ENCODE data around the gene DENND5A.

The DENND5A gene

DNA sequence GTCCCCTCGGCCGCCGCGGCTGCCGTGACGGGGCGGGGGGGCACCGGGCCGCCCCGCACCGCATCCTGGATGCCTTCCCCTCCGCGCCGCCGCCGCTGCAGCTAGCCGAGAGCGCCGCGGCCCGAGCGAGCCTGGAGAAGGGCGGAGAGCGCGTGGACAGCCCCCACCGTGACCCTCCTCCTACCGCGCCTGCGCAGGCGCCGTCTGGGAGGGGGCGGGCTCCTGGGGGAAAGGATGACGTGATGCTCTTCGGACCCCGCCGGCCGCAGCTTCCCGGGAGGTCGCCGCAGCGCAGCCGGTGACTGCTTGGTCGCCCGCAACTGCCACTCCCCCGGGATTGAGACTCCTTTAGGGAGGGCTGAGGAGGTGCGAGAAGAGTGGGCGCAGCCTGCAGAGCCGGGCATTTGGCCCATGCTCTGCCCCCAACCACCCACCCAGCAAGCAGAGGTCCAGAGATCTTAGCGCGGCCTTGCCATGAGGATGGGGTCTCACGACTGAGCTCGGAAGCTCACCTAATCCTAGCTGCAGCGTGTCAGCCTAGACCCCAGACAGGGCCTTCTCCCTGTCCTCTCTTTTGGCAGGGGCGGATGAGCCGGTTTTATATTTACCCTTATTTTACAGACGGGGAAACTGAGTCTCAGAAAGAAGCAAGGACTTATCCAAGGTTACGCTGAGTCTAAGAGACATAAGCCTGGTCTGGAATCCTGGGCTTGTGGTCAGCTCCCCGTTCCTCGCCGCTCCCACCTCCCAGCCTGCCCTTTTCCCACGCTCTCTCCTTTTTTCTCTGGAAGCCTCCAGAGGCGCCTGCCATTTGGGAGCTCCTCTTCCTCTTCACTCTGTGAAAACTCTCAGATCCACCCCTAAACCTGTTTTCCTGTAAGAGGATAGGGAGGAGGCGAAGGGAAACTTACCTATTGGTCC is at the start of gene DENND5A:
DENND5A (minus strand) TSS at position 140 of the 921 bp plus-strand sequence. CDS start 281 bp downstream, outside the sequence.
- DNase-seq (ENCODE audit: low read depth in 2 of 2), result peak; percentile 24 to 40

DNA sequence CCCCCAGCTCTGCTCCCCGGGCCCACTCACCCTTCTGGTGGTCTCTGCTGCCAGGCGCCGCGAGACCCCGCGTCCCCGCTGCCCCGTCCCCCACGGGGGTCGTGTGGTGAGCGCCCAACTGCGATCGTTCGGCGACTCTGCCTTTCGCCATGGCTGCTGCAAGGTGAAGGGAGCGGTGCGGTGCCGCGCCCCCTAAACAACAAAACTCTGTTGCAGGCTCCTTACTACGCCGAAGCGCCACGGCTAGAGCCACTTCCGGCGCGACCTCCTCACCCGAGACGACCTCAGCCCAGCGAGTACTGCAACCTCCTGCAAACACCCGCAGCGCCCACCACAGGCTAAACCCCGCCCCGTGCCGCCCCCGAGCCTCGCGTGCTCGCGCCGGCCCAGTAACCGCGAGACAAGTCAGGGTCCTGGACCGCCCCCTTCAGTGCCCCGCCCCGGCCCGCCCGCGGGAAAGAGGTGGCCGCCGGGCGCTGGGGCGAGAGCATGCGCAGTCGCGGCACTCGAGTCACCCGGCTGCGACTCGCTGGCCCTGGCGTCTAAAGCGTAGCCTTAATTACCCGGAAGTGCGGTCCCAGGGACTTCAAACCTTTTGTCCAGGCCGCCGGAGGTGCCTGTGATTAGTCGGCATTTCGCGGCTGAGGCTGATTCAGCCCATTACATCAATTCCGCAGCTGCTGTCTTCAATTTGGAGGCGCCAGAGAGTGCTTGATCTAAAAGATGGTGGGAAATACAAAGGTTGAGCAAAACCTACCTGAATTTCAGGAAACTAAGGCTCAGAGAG is 49.3 kb upstream of the DENND5A start, which contains the start of gene TMEM41B:
TMEM41B (minus strand) TSS at position 303 of the 787 bp plus-strand sequence; CDS start at position 151, 152 bp downstream.
- peak; percentile 99 for DNase-seq (ENCODE audit: low read depth in 2 of 2)

DNA sequence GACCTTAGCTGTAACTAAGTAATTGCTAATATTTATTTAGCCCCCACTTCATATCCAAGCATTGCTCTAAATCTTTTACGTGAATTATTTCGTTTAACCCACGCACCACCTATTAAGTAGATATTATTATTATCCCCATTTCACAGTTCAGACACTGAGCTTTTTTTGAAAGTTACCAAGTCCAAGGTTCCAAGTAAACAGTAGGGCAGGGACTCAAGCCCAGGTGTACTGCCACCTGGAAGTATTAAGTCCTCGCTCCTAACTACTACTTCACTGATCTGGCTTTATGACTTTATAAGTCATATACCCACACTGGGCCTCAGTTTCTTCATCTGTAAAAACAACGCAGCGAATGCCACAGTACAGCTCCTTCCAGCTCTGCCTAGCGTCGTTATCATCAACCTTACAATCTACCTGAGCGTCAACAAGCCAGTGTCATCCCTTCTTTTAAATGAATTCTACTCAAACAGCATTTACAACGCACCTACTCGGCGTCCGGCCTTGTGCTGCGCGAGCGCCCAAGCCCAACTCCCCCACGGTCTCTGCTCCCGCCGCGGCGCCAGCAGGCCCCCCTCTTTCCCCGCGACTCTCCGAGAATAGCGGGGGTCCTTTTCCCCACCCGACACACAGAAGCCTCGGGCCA is 48.6 kb upstream of the DENND5A start:
- peak in 1 of 2 donors; percentile 4 for DNase-seq (ENCODE audit: low read depth in 2 of 2)

DNA sequence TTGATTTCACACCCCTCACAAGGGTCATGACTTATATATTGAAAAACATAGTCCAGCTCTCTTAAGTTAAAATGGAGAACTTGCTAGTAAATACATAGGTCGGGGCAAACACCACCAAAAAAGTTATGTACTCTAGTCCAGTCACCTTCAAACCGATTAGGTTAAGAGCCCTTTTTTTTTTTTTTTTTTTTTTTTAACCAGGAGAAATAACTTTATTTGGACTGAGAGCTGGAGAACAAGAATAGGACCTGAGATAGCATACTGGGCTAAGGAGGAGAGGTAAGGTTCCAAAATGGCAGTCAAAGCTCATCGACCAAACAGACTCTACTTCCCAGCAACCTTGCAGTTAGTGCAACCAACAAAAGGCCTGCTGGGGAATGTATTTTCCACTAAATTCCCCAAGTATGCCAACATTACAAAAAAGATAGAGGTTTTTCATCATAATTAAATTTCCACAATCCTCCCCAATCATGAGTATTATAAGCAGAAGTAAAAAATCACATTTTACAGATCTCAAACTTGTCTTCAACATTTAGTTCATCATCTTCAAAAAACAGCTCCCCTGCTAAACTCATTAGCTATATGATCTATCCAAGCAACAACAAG is 45.4 kb upstream of the DENND5A start:
- no peak for DNase-seq (ENCODE audit: low read depth in 2 of 2)

DNA sequence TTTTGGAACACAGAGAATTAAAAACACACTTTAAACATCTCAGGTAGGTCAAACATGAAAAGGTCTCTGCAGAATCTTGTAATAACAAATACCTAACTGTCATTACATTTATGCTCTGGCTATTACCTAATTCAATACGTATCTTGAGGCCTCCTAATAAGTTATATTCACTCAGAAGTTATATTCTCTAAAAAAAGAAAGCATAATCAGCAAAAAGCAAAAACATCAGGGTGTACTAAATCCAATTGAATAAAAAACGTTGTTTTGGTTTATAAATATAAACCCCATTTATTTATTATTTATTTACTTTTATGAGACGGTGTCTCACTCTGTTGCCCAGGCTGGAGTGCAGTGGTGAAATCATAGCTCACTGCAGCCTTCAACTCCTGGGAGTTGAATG is 39.0 kb upstream of the DENND5A start:
- no peak for DNase-seq (ENCODE audit: low read depth in 2 of 2)

DNA sequence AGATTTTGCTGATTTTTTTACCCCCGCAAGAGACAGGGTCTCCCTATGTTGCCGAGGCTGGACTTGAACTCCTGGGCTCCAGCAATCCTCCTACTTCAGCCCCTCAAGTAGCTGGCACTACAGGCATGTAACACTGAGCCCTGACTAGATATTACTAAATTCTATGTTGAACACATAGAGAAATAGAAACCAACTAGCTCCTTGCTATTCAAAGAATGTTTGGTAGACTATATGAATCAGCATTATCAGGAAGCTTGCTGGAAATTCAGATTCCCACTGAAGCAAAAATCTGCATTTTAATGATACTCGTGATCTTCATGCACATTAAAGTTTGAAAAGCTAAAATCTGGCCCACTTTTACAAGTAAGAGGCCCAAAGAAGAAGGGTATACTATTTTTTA is 37.3 kb upstream of the DENND5A start:
- DNase-seq (ENCODE audit: low read depth in 2 of 2), result no peak

DNA sequence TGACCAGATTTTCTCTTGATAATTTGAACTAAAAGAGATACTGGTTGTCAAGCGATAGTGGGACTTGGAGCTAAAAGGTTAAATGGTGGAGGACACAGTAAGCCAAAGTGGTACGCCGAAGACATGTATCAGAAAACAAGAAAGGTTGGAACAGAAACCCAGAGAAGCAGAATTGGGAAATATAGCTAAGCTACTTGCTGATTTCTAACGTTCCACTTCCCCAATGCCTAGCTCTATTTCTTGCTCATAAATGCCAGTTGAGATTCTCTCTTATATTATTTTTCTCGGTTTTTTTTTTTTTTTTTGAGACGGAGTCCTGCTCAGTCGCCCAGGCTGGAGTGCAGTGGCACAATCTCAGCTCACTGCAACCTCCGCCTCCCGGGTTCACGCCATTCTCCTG is 36.6 kb upstream of the DENND5A start:
- DNase-seq (ENCODE audit: low read depth in 2 of 2), result no peak

DNA sequence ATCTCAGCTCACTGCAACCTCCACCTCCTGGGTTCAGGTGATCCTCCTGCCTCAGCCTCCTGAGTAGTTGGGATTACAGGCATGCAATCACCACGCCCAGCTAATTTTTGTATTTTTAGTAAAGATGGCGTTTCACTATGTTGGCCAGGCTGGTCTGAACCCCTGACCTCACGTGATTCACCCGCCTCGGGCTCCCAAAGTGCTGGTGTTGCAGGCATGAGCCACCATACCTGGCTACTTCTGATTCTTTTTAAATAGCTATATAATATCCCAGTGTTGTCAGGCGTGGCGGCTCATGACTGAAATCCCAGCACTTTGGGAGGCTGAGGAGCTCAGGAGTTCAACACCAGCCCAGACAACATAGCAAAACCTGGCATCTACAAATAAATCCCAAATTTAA is 28.5 kb upstream of the DENND5A start:
- no peak for DNase-seq (ENCODE audit: low read depth in 2 of 2)

DNA sequence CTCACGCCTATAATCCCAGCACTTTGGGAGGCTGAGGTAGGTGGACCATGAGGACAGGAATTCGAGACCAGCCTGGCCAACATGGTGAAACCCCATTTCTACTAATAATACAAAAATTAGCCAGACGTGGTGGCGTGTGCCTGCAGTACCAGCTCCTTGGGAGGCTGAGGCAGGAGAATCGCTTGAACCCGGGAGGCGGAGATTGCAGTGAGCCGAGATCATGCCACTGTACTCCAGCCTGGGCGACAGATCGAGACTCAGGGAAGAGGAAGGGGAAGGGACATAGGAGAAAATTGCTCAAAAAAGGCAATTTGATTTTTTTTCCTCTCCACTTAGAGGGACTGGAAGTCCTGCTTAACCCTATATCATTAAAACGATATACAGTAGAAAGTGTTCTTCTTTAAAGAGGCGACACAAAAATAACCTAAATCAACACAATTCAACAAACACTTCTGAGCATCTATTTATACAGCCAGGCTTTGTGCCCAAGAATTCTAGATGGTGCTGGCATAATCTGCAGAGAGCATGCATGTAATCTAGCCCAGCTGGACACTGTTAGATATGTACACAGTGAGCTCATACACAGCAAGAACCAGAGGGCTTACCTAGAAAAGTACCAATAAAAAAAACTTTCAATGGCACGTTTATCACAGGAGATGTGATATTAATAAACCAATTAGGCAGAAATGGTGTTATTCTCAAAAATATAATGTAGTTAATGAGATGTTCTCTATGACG is 20.9 kb upstream of the DENND5A start:
- DNase-seq (ENCODE audit: low read depth in 2 of 2), result no peak

DNA sequence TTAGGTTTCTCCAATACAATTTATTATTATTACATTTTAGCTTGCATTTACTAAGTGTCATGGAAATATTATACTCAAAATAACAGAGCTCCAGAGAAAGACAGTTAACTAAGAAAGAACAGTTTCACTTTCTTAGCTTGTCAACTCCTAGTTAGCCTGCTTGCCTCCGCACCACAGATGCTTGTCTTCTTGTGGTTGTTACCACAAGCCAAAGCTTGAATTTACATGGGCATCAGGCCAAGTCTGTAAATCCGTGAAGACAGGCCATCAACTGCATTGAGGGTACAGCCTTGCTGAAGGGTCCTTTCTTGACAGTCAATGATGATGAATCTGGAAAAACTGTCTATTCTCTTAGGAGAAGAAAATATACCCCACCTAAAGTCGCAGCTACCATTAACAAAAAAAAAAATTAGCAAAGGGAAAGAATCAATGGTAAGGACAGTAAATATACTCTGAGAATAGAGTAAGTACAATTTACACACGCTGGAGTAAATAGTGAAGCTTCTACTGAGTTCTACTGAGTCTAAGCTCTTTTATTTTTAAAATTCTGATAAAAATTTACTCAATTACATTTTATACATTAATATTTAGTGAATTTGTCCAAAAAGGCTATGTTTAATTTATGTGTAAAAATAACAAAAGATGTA is 15.6 kb upstream of the DENND5A start:
- DNase-seq (ENCODE audit: low read depth in 2 of 2), result peak; percentile 20 to 22

DNA sequence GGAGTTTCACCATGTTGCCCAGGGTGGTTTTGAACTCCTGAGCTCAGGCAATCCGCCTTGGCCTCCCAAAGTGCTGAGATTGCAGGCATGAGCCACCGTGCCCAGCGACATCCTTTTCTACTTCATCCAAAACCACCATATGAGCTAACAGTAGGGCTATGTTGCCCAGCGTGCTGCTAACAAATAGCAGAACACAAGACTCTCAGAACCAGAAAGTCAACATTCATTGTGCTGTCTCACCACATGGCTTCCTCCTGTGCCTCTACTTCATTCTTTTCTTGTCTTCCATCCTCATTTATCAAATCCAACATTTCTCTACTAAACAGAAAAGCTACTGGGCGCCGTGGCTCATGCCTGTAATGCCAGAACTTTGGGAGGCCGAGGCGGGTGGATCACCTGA is 12.0 kb upstream of the DENND5A start:
- no peak for DNase-seq (ENCODE audit: low read depth in 2 of 2)

DNA sequence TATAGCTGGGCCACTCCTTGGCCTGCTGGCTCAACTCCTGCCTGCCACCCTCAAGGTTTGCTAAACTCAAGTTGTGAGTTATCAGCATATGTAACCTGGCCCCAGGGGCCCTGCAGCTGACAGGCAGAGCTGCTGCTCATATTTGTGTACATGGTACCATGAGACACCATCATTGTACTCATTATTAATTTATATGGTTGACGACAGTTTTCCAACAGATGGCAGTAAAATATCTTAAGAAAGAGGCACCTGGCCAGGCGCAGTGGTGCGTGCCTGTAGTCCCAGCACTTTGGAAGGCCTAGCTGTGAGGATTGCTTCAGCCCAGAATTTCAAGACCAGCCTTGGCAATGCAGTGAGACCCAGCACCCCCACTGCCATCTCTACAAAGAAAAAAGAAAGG is 11.4 kb upstream of the DENND5A start:
- no peak for DNase-seq (ENCODE audit: low read depth in 2 of 2)

DNA sequence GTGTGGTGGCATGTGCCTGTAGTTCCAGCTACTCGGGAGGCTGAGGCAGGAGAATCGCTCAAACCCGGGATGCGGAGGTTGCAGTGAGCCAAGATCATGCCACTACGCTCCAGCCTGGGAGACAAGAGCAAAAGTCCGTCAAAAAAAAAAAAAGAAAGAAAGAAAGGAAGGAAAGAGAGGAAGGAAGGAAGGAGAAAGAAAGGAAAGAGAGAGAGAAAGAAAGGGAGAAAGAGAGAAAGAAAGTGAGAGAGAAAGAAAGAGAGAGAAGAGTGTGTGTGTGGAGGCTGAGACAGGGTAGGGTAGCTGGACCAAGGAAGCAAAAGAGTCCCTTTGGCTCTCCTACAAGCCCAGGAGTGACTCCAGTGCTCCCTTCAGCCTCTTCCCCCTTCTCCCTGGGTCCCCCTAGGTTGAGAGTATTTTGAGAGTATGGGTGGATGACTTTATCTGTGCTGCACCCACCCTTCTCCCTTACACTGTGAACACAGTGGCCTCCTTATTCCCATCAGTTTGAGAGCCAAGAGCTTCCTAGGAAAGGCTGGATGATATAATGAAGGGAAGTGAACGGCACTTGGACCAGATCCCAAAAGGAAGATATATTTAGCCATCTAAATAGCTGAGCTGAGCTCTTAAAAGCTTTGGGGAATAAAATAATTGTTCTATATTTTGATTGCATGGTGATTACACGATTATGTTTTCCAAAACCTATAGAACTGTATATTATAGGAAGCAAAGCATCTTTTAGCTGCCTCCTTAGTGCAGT is 9.5 kb upstream of the DENND5A start:
- no peak for DNase-seq (ENCODE audit: low read depth in 2 of 2)

DNA sequence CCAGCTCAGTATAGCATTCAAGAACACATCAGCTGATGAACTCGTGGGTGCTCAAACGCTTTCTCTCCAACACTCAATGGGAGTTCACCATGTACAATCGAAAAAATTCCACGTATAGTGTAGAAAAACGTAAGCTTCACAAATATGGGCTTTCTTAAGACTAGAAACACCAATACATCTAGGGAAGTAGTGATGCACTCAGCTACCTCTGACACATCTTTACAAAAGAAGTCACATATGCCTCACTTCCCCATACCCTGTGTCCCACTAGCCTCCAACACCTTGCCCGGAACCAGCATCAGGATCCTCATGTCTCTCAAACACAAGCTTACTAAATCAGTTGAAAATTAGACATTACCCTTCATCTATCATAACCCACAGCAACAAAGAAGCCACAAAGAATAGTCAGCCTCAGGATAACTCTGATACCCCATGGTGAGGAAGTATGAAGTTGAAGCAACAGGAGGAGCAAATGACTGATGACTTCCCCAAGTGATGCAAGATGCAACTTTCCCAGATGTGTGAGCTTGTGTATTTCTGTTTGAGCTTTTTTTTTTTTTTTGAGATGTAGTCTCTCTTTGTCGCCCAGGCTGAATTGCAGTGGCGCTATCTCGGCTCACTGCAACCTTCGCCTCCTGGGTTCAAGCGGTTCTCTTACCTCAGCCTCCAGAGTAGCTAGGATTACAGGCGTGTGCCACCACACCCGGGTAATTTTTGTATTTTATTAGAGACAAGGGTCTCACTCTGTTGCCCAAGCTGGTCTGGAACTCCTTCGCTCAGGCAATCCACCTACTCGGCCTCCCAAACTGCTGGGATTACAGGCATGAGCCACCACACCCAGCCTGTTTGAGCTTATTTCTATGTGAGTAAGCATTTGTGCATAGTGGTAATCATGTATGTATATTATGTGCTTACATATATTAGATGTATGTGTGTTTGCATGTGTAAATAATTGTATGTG is 8.5 kb upstream of the DENND5A start:
- no peak for DNase-seq (ENCODE audit: low read depth in 2 of 2)

DNA sequence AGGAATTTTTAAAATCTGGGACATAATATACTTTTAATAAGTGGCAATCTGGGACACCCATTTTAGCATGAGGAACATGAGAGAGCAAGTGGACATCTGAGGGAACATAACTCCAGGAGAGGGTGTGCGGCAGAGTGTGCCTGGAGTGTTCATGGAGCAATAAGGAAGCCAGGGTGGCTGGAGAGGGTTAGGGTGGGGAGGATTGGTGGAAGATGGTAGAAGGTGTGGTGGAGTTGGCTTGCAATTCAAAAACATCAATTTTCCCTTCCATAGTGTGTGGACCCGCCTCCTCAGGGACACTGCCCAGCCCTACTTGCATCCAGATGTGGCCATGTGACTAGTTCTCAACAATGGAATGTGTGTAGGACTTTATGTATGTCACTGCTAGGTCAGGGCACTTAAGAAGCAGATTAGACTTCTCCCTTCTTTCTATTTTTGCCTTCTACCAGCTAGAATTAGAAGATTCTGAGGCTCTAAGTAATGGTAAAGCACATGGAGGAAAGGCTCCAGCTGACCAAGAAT is 4.4 kb upstream of the DENND5A start:
- DNase-seq (ENCODE audit: low read depth in 2 of 2), result no peak

DNA sequence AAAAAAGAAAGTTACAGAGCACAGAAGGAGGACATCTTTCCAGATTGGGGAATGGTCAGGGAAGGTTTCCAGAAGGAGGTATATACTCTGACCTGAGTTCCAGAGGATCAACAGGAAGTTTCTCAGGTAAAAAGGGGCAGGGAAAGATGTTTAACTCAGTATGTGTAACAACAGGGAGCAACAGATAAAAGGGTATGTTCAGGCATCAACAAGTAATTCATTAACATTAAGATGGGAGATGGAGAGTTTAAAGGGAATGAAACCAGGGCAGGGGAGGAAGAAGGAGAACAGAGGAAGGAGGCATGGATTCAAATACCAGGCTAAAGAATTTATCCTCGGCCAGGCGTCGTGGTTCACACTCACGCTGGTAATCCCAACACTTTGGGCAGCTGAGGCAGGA is 2.5 kb upstream of the DENND5A start:
- no peak for DNase-seq (ENCODE audit: low read depth in 2 of 2)

DNA sequence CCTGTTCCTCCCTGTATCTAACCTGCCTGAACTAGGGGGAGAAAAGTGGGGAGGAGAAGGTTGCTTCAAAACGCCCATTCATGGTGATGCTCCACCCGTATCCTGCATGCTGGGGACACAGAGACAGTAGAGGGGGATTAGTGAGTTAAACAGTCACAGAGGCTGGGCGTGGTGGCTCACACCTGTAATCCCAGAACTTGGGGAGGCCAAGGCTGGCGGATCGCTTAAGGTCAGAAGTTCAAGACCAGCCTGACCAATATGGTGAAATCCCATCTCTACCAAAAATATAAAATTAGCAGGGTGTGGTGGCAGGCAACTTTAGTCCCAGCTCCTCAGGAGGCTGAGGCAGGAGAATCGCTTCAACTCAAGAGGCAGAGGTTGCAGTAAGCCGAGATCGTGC is 1.8 kb upstream of the DENND5A start:
- no peak for DNase-seq (ENCODE audit: low read depth in 2 of 2)

DNA sequence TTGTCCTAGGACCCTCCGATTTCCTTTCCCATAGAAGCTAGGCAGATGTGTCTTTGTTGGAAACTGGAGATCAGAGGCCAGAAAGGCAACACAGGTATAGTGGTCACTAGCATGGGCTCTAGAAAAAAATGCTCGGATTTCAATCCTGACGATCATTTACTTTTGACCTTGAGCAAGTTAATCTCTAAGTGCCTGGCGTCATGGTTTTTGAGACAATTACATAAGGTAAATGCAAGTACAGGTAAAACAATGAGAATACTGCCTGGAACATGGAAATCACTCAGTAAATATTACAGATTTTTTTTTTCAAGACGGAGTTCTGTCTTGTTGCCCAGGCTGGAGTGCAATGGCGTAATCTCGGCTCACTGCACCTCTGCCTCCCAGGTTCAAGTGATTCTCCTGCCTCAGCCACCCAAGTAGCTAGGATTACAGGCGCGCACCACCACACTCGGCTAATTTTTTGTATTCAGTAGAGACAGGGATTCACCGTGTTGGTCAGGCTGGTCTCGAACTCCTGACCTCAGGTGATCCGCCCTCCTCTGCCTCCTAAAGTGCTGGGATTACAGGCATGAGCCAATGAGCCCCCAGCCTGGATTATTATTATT is 1.1 kb upstream of the DENND5A start:
- no peak for DNase-seq (ENCODE audit: low read depth in 2 of 2)

Measured in activated CD4-positive, alpha-beta T cell treated with anti-CD3 and anti-CD28 coated beads for 24 hours (primary cell).